HCT116 (cell line): ENCODE measurements around the gene PRCC. TPM values are rescaled to one million over a fixed set of nuclear protein-coding genes. Genes with fewer than 3 reads are reported as not detected.

ENCODE experiments used
- ATAC-seq: fragments of 200-7000 bp; cut with Tn5 transposase; 2 replicates; pipeline ENCODE4 v1.9.1; 2020; ENCODE audit warnings: mild to moderate bottlenecking, moderate library complexity
- BruUV-seq: library from RNA; stranded (reverse); fragments of 400-500 nt; replicated peaks from 2 replicates; lab custom pipeline; 2021; lab: Mats Ljungman, UMichigan
- CTCF ChIA-PET: fragments of 300-600 bp; sonication (Branson Sonifier 250); formaldehyde crosslinking; loops from one replicate; lab custom pipeline; 2021; ENCODE audit warnings: antibody characterized with exemption; lab: Charles Lee
- POLR2A ChIA-PET: fragments of 300-600, 350-600 bp; sonication (Branson Sonifier 250); formaldehyde crosslinking; loops from one replicate; lab custom pipeline; 2021; ENCODE audit warnings: antibody characterized with exemption; lab: Charles Lee
- RAD21 ChIA-PET, 2 experiments: fragments of 300-600 bp; sonication (Branson Sonifier 250); formaldehyde crosslinking; loops; one replicate each; lab custom pipeline; 2023; ENCODE audit warnings: low total read pairs in 2 of 2; ENCODE audit not compliant: uncharacterized antibody in 2 of 2, unreplicated experiment in 2 of 2, low non-redundant PET in 1 of 2; lab: Charles Lee
- DNase-seq: peaks from one replicate; pipeline ENCODE4 v3.0.0-alpha.2; 2010; ENCODE audit warnings: low read depth, low spot score
- H2AFZ ChIP-seq: fragments of 200-600 bp; shearing (Covaris generic), sonication (generic); 2 replicates; pipeline ENCODE4 v1.6.1; 2017; ENCODE audit warnings: low read depth, mixed run types, mixed read lengths, antibody characterized with exemption, low read length; ENCODE audit not compliant: poor library complexity, severe bottlenecking
- H3K27ac ChIP-seq: 2 replicates; pipeline ENCODE4 v1.5.1; 2012; ENCODE audit warnings: low read depth, low read length
- H3K27me3 ChIP-seq: fragments of 200-600 bp; sonication (generic); 2 replicates; pipeline ENCODE4 v1.6.1; 2016; ENCODE audit warnings: mixed run types, low read length, mixed read lengths; ENCODE audit not compliant: insufficient read depth
- H3K36me3 ChIP-seq, 2 experiments: fragments of 200-500 bp in 1 of 2; fragments of 200-600 bp in 1 of 2; sonication (Bioruptor generic) in 1 of 2; sonication (generic) in 1 of 2; 2 replicates each; pipeline versions ENCODE4 v1.5.1 to v1.6.1; 2014 to 2016; ENCODE audit warnings: low read length in 2 of 2, inconsistent platforms in 1 of 2, mixed read lengths in 1 of 2, mixed run types in 1 of 2; ENCODE audit not compliant: insufficient read depth in 2 of 2, control insufficient read depth in 1 of 2
- H3K4me1 ChIP-seq, 2 experiments: fragments of 200-600 bp in 1 of 2; sonication (generic) in 1 of 2; 2 replicates each; pipeline versions ENCODE4 v1.5.1 to v1.6.1; 2012 to 2017; ENCODE audit warnings: low read length in 2 of 2, inconsistent platforms in 1 of 2, mild to moderate bottlenecking in 1 of 2, mixed read lengths in 1 of 2, mixed run types in 1 of 2, moderate library complexity in 1 of 2; ENCODE audit not compliant: insufficient read depth in 2 of 2, control insufficient read depth in 1 of 2
- H3K4me2 ChIP-seq: fragments of 200-600 bp; sonication (generic); 2 replicates; pipeline ENCODE4 v1.6.1; 2017; ENCODE audit warnings: mixed run types, low read length, mixed read lengths
- H3K4me3 ChIP-seq, 2 experiments: fragments of 200-600 bp in 1 of 2; sonication (generic) in 1 of 2; replicated peaks in 1 of 2; 2 replicates each; pipeline ENCODE4 v1.5.1; 2011 to 2016; ENCODE audit warnings: low read length in 2 of 2, control low read depth in 1 of 2, low read depth in 1 of 2, mild to moderate bottlenecking in 1 of 2, mixed read lengths in 1 of 2, mixed run types in 1 of 2
- H3K79me2 ChIP-seq: fragments of 200-600 bp; sonication (generic); 2 replicates; pipeline ENCODE4 v1.6.1; 2017; ENCODE audit warnings: mild to moderate bottlenecking, mixed run types, low read length, moderate library complexity, mixed read lengths; ENCODE audit not compliant: insufficient read depth
- H3K9ac ChIP-seq: fragments of 200-600 bp; sonication (generic); 2 replicates; pipeline ENCODE4 v1.6.1; 2016; ENCODE audit warnings: low read length, mixed read lengths
- H3K9me2 ChIP-seq: fragments of 200-600 bp; sonication (generic), shearing (Covaris generic); 2 replicates; pipeline ENCODE4 v1.6.1; 2017; ENCODE audit warnings: mixed run types, mild to moderate bottlenecking, moderate library complexity; ENCODE audit not compliant: insufficient read depth
- H3K9me3 ChIP-seq, 2 experiments: fragments of 200-500 bp in 1 of 2; fragments of 200-600 bp in 1 of 2; sonication (Bioruptor generic) in 1 of 2; sonication (generic) in 1 of 2; 2 replicates each; pipeline ENCODE4 v1.6.1; 2014 to 2017; ENCODE audit warnings: low read length in 2 of 2, mixed read lengths in 2 of 2, inconsistent platforms in 1 of 2, low read depth in 1 of 2, mild to moderate bottlenecking in 1 of 2, mixed run types in 1 of 2, moderate library complexity in 1 of 2; ENCODE audit not compliant: control insufficient read depth in 1 of 2, insufficient read depth in 1 of 2
- H4K20me1 ChIP-seq: fragments of 200-600 bp; sonication (generic), shearing (Covaris generic); 2 replicates; pipeline ENCODE4 v1.6.1; 2017; ENCODE audit warnings: mixed run types, mild to moderate bottlenecking, moderate library complexity; ENCODE audit not compliant: insufficient read depth
- ATF3 ChIP-seq: IDR thresholded peaks from 2 replicates; pipeline ENCODE4 v1.6.1; 2012
- FOSL1 ChIP-seq: IDR thresholded peaks from 2 replicates; pipeline ENCODE4 v1.6.1; 2012; ENCODE audit warnings: low read depth
- POLR2A ChIP-seq: IDR thresholded peaks from 2 replicates; pipeline ENCODE4 v1.7.0; 2011; ENCODE audit warnings: borderline replicate concordance; ENCODE audit not compliant: insufficient read depth, insufficient read length; ENCODE audit errors: extremely low read depth
- POLR2AphosphoS5 ChIP-seq: IDR thresholded peaks from 2 replicates; pipeline ENCODE4 v1.6.1; 2011; ENCODE audit warnings: mild to moderate bottlenecking, low read depth, low read length, moderate library complexity
- RAD21 ChIP-seq: IDR thresholded peaks from 2 replicates; pipeline ENCODE4 v1.6.1; 2012; ENCODE audit warnings: low read depth, mild to moderate bottlenecking
- REST ChIP-seq: IDR thresholded peaks from 2 replicates; pipeline ENCODE4 v1.6.1; 2012; ENCODE audit warnings: low read depth
- SRF ChIP-seq: IDR thresholded peaks from 2 replicates; pipeline ENCODE4 v1.6.1; 2012; ENCODE audit warnings: low read depth
- TCF7L2 ChIP-seq: IDR thresholded peaks from 2 replicates; pipeline ENCODE4 v1.7.0; 2011; ENCODE audit warnings: borderline replicate concordance, inconsistent platforms; ENCODE audit not compliant: insufficient read depth, insufficient read length; ENCODE audit errors: extremely low read depth
- YY1 ChIP-seq: IDR thresholded peaks from 2 replicates; pipeline ENCODE4 v1.6.1; 2011; ENCODE audit warnings: low read length, low read depth, moderate library complexity, mild to moderate bottlenecking; ENCODE audit not compliant: insufficient replicate concordance; ENCODE audit errors: extremely low read depth
- ZBTB33 ChIP-seq: IDR thresholded peaks from 2 replicates; pipeline ENCODE4 v1.6.1; 2011; ENCODE audit warnings: mild to moderate bottlenecking, low read length, moderate library complexity; ENCODE audit not compliant: insufficient replicate concordance; ENCODE audit errors: extremely low read depth
- intact Hi-C: fragments of 100-400 bp; cut with micrococcal nuclease; formaldehyde crosslinking; loops from 2 replicates; pipeline ENCODE4 v1.10.0; 2022
- total RNA-seq: library from RNA; stranded (reverse); gene quantifications from one replicate; pipeline ENCODE4 v1.2.1, GENCODE V29; 2021; ENCODE audit not compliant: unreplicated experiment

The PRCC gene
- total RNA-seq, 1 experiment from 2014 or later, result 78.1 TPM

- no peak for TF ChIP-seq SRF
- TF ChIP-seq ATF3, result no peak
- TF ChIP-seq POLR2A, result no peak
- TF ChIP-seq POLR2AphosphoS5, result no peak
- TF ChIP-seq ZBTB33, result no peak
Measured at GRCh38 chr1:156840186-156840897, 73.0 kb downstream of the PRCC start (continued).

- H3K9me2 ChIP-seq, result no peaks in the 10 kb centered on the region
- POLR2A ChIA-PET, result no interaction called here
- H3K79me2 ChIP-seq, result no peaks in the 10 kb centered on the region
- TF ChIP-seq ATF3, result no peak
- no peak for TF ChIP-seq REST
- no peak for TF ChIP-seq YY1
- no peak for TF ChIP-seq FOSL1
- TF ChIP-seq RAD21, result no peak
- TF ChIP-seq TCF7L2, result no peak
- no peaks in the 10 kb centered on the region for H4K20me1 ChIP-seq
- H3K27me3 ChIP-seq, result no peaks in the 10 kb centered on the region
- H3K9me3 ChIP-seq, result no peaks in the 10 kb centered on the region
- no peaks in the 10 kb centered on the region for H3K36me3 ChIP-seq
- H3K4me1 ChIP-seq, result no peaks in the 10 kb centered on the region
- H3K9ac ChIP-seq, result no peak overlapping the region
- no peak overlapping the region for H3K27ac ChIP-seq
- DNase-seq, result no peak
- BruUV-seq, result no TSS peak
- no peak overlapping the region for H3K4me2 ChIP-seq
- ATAC-seq, result no peak
- intact Hi-C loops, result no loop called here
- no peak overlapping the region for H3K4me3 ChIP-seq
- H2AFZ ChIP-seq, result no peak overlapping the region
- RAD21 ChIA-PET, result no interaction called here
- CTCF ChIA-PET, result interaction anchor here (1.3 kb wide), 1 partner anchor 87 kb away, joined by 3 read pairs; no protein-coding TSS in a partner anchor
Measured at GRCh38 chr1:156840898-156841279, 73.6 kb downstream of the PRCC start.
